Lower lobe of right lung (tissue), 2 donors: ENCODE results near the gene DDN. TPM values are rescaled to one million over a fixed set of nuclear protein-coding genes. Genes with fewer than 3 reads are reported as not detected.

Source experiments
- ATAC-seq, 2 donors: fragments of 200-7000 bp; cut with Tn5 transposase; one replicate each; pipeline ENCODE4 v1.9.1; 2020 to 2022; ENCODE audit warnings: mild to moderate bottlenecking in 2 of 2, moderate library complexity in 2 of 2
- DNase-seq: peaks from one replicate; pipeline ENCODE4 v3.0.0-alpha.2; 2020
- H3K27ac ChIP-seq: fragments of 200-600 bp; one replicate; pipeline ENCODE4 v1.8.0; 2022
- H3K27me3 ChIP-seq: fragments of 200-600 bp; one replicate; pipeline ENCODE4 v1.8.0; 2022; ENCODE audit warnings: low read depth
- H3K36me3 ChIP-seq: fragments of 200-600 bp; one replicate; pipeline ENCODE4 v1.8.0; 2022; ENCODE audit warnings: mild to moderate bottlenecking
- H3K4me1 ChIP-seq: fragments of 200-600 bp; one replicate; pipeline ENCODE4 v1.8.0; 2022
- H3K4me3 ChIP-seq: fragments of 200-600 bp; one replicate; pipeline ENCODE4 v1.8.0; 2022; ENCODE audit warnings: mild to moderate bottlenecking
- H3K9me3 ChIP-seq: fragments of 200-600 bp; one replicate; pipeline ENCODE4 v1.8.0; 2022
- CTCF ChIP-seq: fragments of 200-600 bp; IDR thresholded peaks from one replicate; pipeline ENCODE4 v1.8.0; 2022; ENCODE audit warnings: antibody characterized with exemption, mild to moderate bottlenecking
- intact Hi-C: fragments of 100-400 bp; cut with DNase I; formaldehyde crosslinking; loops from one replicate; pipeline ENCODE4 v1.11.0; 2022
- total RNA-seq: library from RNA; stranded (reverse); fragmentation: NEBNext Ultra II Directional; extraction: Animal tissue kit (Norgen Biotek cat#: 25700); gene quantifications from one replicate; pipeline ENCODE4 v1.2.1, GENCODE V29; 2021
- donor health status: DM: no; HTN: yes; CAD: no; lungs with severe emphysema.

The DDN gene
- total RNA-seq, 1 donor from 2014 or later, result not detected

- ATAC-seq (no peak), DNase-seq (no peak)
- Histone ChIP-seq H3K9me3 (no peaks in the 10 kb centered on the region), H3K27me3 (peaks cover 17% of the 10 kb centered on the region), H3K4me3 (no peak overlapping the region), H3K4me1 (peaks cover 18% of the 10 kb centered on the region), H3K36me3 (no peaks in the 10 kb centered on the region), H3K27ac (no peak overlapping the region)
- intact Hi-C loops, result no loop called here
- TF ChIP-seq CTCF, result no peak
Measured at GRCh38 chr12:48966177-48966895, 32.8 kb downstream of the DDN start.

GRCh38 chr12:48965298-48965838, 33.8 kb downstream of the DDN start:
- no peaks in the 10 kb centered on the region for H3K36me3 ChIP-seq
- no peak overlapping the region for H3K27ac ChIP-seq
- H3K4me3 ChIP-seq, result no peak overlapping the region
- no peaks in the 10 kb centered on the region for H3K9me3 ChIP-seq
- intact Hi-C loops, result no loop called here
- TF ChIP-seq CTCF, result peak; percentile 8
- peaks cover 7% of the 10 kb centered on the region for H3K27me3 ChIP-seq
- peaks cover 9% of the 10 kb centered on the region for H3K4me1 ChIP-seq
- ATAC-seq, result no peak
- DNase-seq, result no peak

- no peak for ATAC-seq
- intact Hi-C loops, result no loop called here
- no peak for DNase-seq
Measured at GRCh38 chr12:48961801-48962200, 37.4 kb downstream of the DDN start.

DNA sequence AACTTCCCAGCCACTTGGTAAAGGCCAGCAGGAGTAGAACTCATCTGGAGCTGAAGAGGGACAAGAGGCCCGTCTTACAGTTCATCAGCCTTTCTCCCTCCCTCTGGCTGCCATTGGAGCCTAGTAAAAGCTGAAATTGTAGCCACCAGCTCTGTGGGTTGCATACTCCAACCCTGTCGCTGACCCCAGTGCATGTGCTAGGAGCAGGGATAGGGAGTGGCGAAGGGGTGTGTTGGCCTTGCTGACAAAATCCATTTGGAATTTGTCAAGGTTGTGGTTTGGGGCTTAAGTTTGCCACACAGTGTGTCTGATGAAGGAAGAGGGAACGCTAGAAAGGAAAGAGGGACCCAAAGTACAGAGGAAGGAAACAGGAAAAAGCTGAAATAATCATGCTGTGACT, 37.8 kb downstream of the DDN start:
- ATAC-seq (no peak), DNase-seq (no peak)
- Histone ChIP-seq H3K27me3 (no peaks in the 10 kb centered on the region), H3K36me3 (no peaks in the 10 kb centered on the region), H3K4me3 (no peak overlapping the region), H3K9me3 (no peaks in the 10 kb centered on the region), H3K4me1 (peaks cover 8% of the 10 kb centered on the region), H3K27ac (no peak overlapping the region)
- intact Hi-C loops, result no loop called here
- TF ChIP-seq CTCF, result no peak

More at GRCh38 chr12:48961801-48962200, 37.4 kb downstream of the DDN start:
- H3K27me3 ChIP-seq, result no peaks in the 10 kb centered on the region
- H3K36me3 ChIP-seq, result no peaks in the 10 kb centered on the region
- no peak overlapping the region for H3K4me3 ChIP-seq
- no peak overlapping the region for H3K27ac ChIP-seq
- H3K4me1 ChIP-seq, result peaks cover 8% of the 10 kb centered on the region
- no peak for TF ChIP-seq CTCF
- no peaks in the 10 kb centered on the region for H3K9me3 ChIP-seq

DNA sequence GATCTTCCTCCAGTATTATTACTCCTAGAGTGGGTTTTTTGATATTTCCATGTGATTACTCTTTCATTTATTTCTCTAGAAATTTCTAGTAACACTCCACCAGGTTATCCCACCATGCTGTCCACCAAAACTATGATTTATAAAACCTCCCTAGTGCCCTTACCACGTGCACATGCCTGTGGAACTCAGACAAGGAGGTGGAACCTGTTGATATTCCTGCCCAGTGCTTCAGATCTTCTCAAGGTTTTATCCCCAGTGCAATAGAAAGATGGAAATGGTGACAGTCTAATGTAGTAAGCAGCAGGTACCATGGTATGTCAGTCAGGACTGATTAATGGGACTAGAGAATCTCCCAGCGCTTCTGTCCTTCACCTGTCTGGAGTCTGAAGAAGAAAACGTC, 38.3 kb downstream of the DDN start:
- Histone ChIP-seq H3K9me3 (no peaks in the 10 kb centered on the region), H3K36me3 (no peaks in the 10 kb centered on the region), H3K27me3 (no peaks in the 10 kb centered on the region), H3K4me1 (peaks cover 13% of the 10 kb centered on the region), H3K4me3 (no peak overlapping the region), H3K27ac (no peak overlapping the region)
- intact Hi-C loops, result no loop called here
- no peak for TF ChIP-seq CTCF
- ATAC-seq (no peak), DNase-seq (no peak)
